Lower leg skin (tissue), 4 donors: ENCODE data around the gene INKA2. TPM values are rescaled to one million over a fixed set of nuclear protein-coding genes. Genes with fewer than 3 reads are reported as not detected.
"Not testable (repeated sequence)": the region's sequence is repeated elsewhere in the genome, so short reads cannot be mapped to it uniquely, and the experiment has no call there.

Source experiments
- DNase-seq, 2 donors: peaks; one replicate each; pipeline ENCODE4 v3.0.0-alpha.2; 2019; ENCODE audit warnings: low spot score in 2 of 2
- H3K4me3 ChIP-seq: fragments of 200-600 bp; sonication (generic); 2 replicates; pipeline ENCODE4 v1.5.1; 2017; ENCODE audit warnings: mild to moderate bottlenecking, low read depth; ENCODE audit not compliant: poor library complexity, severe bottlenecking
- POLR2A ChIP-seq, 2 donors: fragments of 450-650 bp; IDR thresholded peaks; one replicate each; pipeline ENCODE4 v1.6.1; 2016 to 2017; ENCODE audit warnings: antibody characterized with exemption in 2 of 2, mild to moderate bottlenecking in 1 of 2, moderate library complexity in 1 of 2
- WGBS, 2 donors: methylation state at CpG; one replicate each; pipeline ENCODE4 v1.1.5; 2018; 5-methylcytosine and 5-hydroxymethylcytosine counted together
- intact Hi-C: fragments of 100-400 bp; cut with DNase I; formaldehyde crosslinking; loops from one replicate; pipeline ENCODE4 v1.15.0; 2023; ENCODE audit warnings: low total_unique reads
- total RNA-seq, 4 donors: library from RNA; depleted of rRNA; stranded (reverse); fragments of >200 nt; gene quantifications; one replicate each; pipeline ENCODE4 v1.1.0, GENCODE V29; 2016
- TF ChIP-seq, protein P1 (sequence below), 3 donors: fragments of 450-650 bp; IDR thresholded peaks; one replicate each; pipeline ENCODE4 v1.5.1; 2016; ENCODE audit warnings: antibody characterized with exemption in 3 of 3, mild to moderate bottlenecking in 3 of 3, moderate library complexity in 2 of 3

Gene INKA2
- total RNA-seq, 4 donors from 2014 or later, result 2.5 to 8.7 (median 4.8) TPM

- 58 to 70% methylated on average over 3 of the region's 3 CpGs for WGBS, 2 donors
- TF ChIP-seq, protein P1, sequence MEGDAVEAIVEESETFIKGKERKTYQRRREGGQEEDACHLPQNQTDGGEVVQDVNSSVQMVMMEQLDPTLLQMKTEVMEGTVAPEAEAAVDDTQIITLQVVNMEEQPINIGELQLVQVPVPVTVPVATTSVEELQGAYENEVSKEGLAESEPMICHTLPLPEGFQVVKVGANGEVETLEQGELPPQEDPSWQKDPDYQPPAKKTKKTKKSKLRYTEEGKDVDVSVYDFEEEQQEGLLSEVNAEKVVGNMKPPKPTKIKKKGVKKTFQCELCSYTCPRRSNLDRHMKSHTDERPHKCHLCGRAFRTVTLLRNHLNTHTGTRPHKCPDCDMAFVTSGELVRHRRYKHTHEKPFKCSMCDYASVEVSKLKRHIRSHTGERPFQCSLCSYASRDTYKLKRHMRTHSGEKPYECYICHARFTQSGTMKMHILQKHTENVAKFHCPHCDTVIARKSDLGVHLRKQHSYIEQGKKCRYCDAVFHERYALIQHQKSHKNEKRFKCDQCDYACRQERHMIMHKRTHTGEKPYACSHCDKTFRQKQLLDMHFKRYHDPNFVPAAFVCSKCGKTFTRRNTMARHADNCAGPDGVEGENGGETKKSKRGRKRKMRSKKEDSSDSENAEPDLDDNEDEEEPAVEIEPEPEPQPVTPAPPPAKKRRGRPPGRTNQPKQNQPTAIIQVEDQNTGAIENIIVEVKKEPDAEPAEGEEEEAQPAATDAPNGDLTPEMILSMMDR (IDR thresholded peaks at IDR 0.05), result no peak
- no peak for TF ChIP-seq POLR2A (IDR thresholded peaks at IDR 0.05)
- H3K4me3 ChIP-seq, result no peak overlapping the region
- peak in 1 of 2 donors; percentile 43 for DNase-seq
- intact Hi-C loops, result no loop called here
Measured at GRCh38 chr1:111743679-111744101, 4.5 kb upstream of the INKA2 start.

DNA sequence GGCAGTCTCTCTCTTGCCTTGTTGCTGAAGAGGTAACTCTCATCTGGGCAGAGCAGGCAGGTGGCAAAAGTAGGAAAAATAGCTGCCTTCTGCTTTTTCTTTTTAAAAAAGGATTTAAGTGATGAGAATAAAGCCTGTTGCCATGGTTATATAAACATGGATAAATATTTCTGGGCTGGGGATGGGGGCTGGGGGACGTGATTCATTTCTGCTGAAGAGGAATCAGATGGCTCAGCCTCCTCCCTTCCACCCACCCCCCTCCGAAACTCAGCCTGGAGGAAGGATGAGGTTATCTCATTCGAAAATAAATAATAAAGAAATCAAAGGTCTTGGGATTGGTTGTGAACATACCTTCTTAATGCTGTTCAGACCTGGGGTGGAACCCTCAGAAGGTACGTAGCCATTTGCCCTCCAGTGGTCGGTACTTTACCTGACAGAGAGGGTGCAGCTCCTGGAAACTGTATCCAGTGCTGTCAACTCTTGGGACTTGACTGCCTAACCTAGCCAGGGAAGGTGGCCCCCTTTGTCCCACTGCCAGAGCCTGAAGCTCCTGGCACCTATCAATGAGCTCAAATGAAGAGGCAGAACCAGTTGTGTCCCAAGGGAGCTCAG, 3.8 kb upstream of the INKA2 start:
- peak in 1 of 2 donors; percentile 56 for DNase-seq
- TF ChIP-seq, protein P1 (IDR thresholded peaks at IDR 0.05), result no peak
- no peak for TF ChIP-seq POLR2A (IDR thresholded peaks at IDR 0.05)
- intact Hi-C loops, result no loop called here
- WGBS, 2 donors, result 46 to 53% methylated on average over 5 of the region's 5 CpGs
- H3K4me3 ChIP-seq, result no peak overlapping the region

GRCh38 chr1:111742292-111742691, 3.1 kb upstream of the INKA2 start:
- intact Hi-C loops, H3K4me3 ChIP-seq: not testable (repeated sequence)
- 94 to 95% methylated on average over 14 of the region's 14 CpGs for WGBS, 2 donors
- DNase-seq, result peak in 1 of 2 donors; percentile 40

DNA sequence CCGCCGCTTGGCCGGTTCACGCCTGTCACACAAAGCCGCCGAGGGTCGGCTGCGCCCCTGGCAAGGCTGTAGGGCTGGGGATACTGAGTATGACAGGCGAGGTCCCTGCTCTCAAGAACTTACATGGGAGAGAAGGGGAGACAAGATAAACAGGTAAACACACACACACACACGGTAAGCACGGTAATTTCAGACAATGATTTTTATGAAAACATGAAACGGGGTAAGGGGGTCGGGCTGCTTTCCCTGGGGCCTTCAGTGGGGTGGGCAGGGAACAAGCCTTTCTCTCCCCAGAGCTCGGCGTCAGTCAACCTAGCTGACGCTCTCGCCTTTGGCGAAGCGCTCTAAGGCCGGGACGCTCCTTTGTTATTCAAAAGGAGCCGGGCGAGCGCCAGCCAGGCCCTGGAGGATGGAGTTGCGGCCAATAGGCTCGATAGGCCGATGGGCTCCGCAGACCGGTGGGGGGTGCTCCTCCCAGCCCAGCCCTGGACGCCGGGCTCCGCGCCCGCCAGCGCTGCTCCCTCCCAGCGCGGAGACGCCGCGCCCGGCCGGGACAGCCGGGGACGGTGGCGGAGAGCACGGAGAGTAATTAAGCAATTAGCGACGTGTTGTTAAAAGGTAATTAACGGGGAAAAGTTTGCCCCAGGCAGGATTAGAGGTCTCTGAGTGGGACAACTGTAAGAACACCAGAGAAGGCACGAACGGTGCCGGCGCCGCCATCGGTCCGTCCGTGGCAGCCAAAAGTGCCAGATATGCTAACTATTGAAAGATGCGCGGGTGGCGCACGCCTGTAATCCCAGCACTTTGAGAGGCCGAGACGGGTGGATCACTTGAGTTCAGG, 950 bp upstream of the INKA2 start:
- 1 to 2% methylated on average over 44 to 58 of the region's 63 CpGs for WGBS, 2 donors
- DNase-seq, result peak in 1 of 2 donors; percentile 94
- intact Hi-C loops, result no loop called here
- TF ChIP-seq, protein P1 (IDR thresholded peaks at IDR 0.05), result no peak
- TF ChIP-seq POLR2A (IDR thresholded peaks at IDR 0.05), result no peak
- peak overlapping the region; percentile 39 for H3K4me3 ChIP-seq

DNA sequence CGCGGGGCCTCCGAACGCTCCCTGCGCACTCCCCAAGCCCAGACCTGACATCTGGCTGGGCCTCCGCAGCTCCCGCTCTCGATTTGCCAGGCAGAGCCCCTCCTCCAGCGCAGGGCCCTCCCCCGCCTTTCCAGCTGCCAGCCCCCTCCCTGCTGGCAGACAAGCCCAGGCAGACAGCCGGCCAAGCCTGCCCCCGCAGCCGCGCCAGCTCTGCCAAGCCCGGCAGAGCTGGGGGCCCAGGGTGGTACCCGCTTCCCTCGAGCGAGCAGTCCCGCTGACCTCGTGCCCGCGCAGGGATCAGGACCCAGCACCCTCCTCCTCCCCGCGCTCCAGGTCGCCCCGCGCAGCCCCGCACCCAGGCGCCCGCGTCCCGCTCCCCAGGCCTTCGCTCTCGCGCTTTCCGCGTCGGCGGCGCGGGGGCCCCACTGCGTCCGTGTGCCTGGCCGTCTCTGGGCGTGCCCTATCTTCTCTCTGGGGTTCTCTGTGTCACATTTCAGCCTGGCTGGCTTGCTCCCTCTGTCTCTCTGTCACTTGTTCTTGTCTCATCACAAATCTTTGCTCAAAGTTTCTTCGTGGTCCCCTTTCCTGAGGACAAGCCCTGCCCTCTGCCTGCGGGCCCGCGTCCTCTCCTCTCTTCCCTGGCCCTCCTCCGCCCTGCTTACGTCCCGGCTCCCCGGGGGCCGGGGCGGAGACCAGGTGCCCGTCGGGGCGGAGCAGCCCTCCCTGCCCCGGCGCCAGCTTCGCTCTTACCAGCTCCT, 580 bp downstream of the INKA2 start:
- intact Hi-C loops, result no loop called here
- peak overlapping the region; percentile 39 for H3K4me3 ChIP-seq
- TF ChIP-seq POLR2A (IDR thresholded peaks at IDR 0.05), result no peak
- TF ChIP-seq, protein P1 (IDR thresholded peaks at IDR 0.05), result no peak
- 1% methylated on average over 45 to 57 of the region's 61 CpGs for WGBS, 2 donors
- DNase-seq, result peak; percentile 52 to 93

GRCh38 chr1:111738133-111738435, 1.1 kb downstream of the INKA2 start:
- DNase-seq, result no peak
- intact Hi-C loops, result no loop called here
- TF ChIP-seq, protein P1 (IDR thresholded peaks at IDR 0.05), result no peak
- TF ChIP-seq POLR2A (IDR thresholded peaks at IDR 0.05), result no peak
- WGBS, 2 donors, result 6 to 13% methylated on average over 9 of the region's 9 CpGs
- no peak overlapping the region for H3K4me3 ChIP-seq
